Peyer's patch (tissue), 4 donors: Measurements from ENCODE around the gene CHRNG.

Experiments
- CTCF ChIP-seq, 6 experiments: fragments of 450-650 bp in 4 of 6; fragments of 200-600 bp in 2 of 6; sonication (generic) in 1 of 6; IDR thresholded peaks; one replicate each; pipeline ENCODE4 v1.5.1; 2017 to 2019; ENCODE audit warnings: antibody characterized with exemption in 6 of 6, mild to moderate bottlenecking in 3 of 6, moderate library complexity in 1 of 6
- POLR2A ChIP-seq, 2 donors: fragments of 450-650 bp; IDR thresholded peaks; one replicate each; pipeline ENCODE4 v1.5.1; 2017; ENCODE audit warnings: antibody characterized with exemption in 2 of 2, mild to moderate bottlenecking in 2 of 2, moderate library complexity in 2 of 2

GRCh38 chr2:232501794-232502390 lies 37.6 kb upstream of the CHRNG start:
- TF ChIP-seq CTCF (IDR thresholded peaks at IDR 0.05) (no peak), POLR2A (IDR thresholded peaks at IDR 0.05) (no peak)
